Neural crest cell (in vitro differentiated cells): ENCODE measurements around the gene KRT9. TPM values are rescaled to one million over a fixed set of nuclear protein-coding genes. Genes with fewer than 3 reads are reported as not detected.

ENCODE experiments used
- DNase-seq: peaks from one replicate; pipeline ENCODE4 v3.0.0; 2021; ENCODE audit warnings: low read depth, mixed read lengths, low spot score
- H3K27ac Mint-ChIP-seq: one replicate; pipeline ENCODE4 v1.8.0; 2021; ENCODE audit warnings: mild to moderate bottlenecking, mixed read lengths; ENCODE audit not compliant: unreplicated experiment
- H3K27me3 Mint-ChIP-seq: 2 replicates; pipeline ENCODE4 v1.8.0; 2021; ENCODE audit warnings: low read depth, mild to moderate bottlenecking, mixed read lengths
- H3K36me3 Mint-ChIP-seq: 2 replicates; pipeline ENCODE4 v1.8.0; 2021; ENCODE audit warnings: low read depth, mild to moderate bottlenecking, mixed read lengths
- H3K4me1 Mint-ChIP-seq: 2 replicates; pipeline ENCODE4 v1.8.0; 2021; ENCODE audit warnings: mixed read lengths
- H3K4me3 Mint-ChIP-seq: one replicate; pipeline ENCODE4 v1.8.0; 2021; ENCODE audit warnings: mild to moderate bottlenecking, mixed read lengths
- H3K9me3 Mint-ChIP-seq: 2 replicates; pipeline ENCODE4 v1.8.0; 2021; ENCODE audit warnings: mixed read lengths
- total RNA-seq: library from RNA; stranded (reverse); gene quantifications from 2 replicates; pipeline ENCODE4 v1.2.1, GENCODE V29; 2021
- TF ChIP-seq, protein P1 (sequence below): fragments of 200-600 bp; sonication (generic); conservative IDR thresholded peaks from 2 replicates; pipeline ENCODE4 v1.5.0; 2021; ENCODE audit warnings: antibody characterized with exemption, mild to moderate bottlenecking

Gene KRT9
- total RNA-seq, 1 donor from 2014 or later: not detected

DNA sequence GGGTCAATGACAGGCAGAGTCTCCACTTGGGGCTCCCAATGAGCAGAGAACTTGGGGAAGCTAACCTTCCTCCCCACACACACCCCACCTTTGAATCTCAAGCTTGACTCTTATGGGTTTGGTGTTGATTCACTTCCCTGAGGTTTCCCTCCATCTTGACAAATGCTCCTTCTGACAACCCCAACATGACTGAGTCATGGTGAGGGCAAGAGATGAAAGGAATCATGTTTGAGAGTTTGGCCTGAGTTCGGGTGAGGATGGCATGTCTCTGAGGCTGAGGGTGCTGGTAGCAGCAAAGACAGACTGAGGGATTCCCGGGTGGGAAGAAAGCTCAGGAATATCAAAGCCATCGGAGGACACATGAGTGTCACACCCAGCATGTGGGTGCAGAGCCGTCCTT lies 18.7 kb downstream of the KRT9 start:
- H3K4me3 Mint-ChIP-seq: no peak overlapping the region
- no peaks in the 10 kb centered on the region for H3K36me3 Mint-ChIP-seq
- H3K4me1 Mint-ChIP-seq: peaks cover 17% of the 10 kb centered on the region
- no peak for DNase-seq
- H3K27me3 Mint-ChIP-seq: peaks cover 9% of the 10 kb centered on the region
- no peaks in the 10 kb centered on the region for H3K9me3 Mint-ChIP-seq
- TF ChIP-seq, protein P1, sequence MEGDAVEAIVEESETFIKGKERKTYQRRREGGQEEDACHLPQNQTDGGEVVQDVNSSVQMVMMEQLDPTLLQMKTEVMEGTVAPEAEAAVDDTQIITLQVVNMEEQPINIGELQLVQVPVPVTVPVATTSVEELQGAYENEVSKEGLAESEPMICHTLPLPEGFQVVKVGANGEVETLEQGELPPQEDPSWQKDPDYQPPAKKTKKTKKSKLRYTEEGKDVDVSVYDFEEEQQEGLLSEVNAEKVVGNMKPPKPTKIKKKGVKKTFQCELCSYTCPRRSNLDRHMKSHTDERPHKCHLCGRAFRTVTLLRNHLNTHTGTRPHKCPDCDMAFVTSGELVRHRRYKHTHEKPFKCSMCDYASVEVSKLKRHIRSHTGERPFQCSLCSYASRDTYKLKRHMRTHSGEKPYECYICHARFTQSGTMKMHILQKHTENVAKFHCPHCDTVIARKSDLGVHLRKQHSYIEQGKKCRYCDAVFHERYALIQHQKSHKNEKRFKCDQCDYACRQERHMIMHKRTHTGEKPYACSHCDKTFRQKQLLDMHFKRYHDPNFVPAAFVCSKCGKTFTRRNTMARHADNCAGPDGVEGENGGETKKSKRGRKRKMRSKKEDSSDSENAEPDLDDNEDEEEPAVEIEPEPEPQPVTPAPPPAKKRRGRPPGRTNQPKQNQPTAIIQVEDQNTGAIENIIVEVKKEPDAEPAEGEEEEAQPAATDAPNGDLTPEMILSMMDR: no peak
- no peak overlapping the region for H3K27ac Mint-ChIP-seq

DNA sequence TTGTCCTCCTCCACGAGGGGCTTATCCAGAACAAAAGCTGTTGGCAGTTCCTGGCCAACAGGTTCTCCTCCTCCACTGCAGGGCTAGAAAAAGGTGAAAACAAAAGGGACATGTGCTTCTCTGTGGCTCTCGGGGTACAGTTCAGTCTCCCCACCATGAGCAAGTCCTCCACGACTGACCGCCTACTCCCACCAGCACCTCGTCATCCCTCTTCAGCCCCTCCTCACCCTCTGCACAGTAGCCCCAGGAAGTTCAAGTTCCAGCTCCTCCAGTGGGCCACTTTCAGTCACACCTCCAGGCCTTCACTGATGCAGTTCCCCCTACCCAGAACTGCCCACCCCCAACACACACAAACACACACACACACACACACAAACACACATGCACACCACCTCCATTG lies 19.4 kb downstream of the KRT9 start:
- H3K4me1 Mint-ChIP-seq: peaks cover 22% of the 10 kb centered on the region
- DNase-seq: no peak
- TF ChIP-seq, protein P1: no peak
- H3K4me3 Mint-ChIP-seq: no peak overlapping the region
- peaks cover 1% of the 10 kb centered on the region for H3K27me3 Mint-ChIP-seq
- no peaks in the 10 kb centered on the region for H3K9me3 Mint-ChIP-seq
- no peaks in the 10 kb centered on the region for H3K36me3 Mint-ChIP-seq
- no peak overlapping the region for H3K27ac Mint-ChIP-seq

DNA sequence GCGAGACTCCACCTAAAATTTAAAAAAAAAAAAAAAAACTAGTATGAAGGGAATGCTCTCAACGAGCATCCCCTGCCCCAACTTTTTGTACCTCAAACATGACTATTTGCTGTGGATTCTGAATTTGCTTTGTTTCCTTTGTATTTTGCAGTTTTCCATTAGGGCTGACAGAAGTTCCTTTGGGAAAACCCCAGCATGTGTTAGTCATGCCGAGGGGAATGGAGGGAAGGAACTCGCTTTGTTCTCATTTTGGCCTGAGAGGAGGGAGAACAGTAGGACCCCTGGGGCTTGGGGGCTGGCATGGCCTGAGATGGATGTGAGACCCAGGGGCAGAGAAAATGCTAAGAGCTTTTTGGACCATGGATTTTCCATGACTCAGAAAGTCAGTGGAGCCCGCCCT lies 20.5 kb downstream of the KRT9 start:
- Mint-ChIP-seq H3K27ac (no peak overlapping the region), H3K4me3 (no peak overlapping the region), H3K4me1 (peaks cover 28% of the 10 kb centered on the region), H3K27me3 (no peaks in the 10 kb centered on the region), H3K9me3 (peaks cover 3% of the 10 kb centered on the region), H3K36me3 (no peaks in the 10 kb centered on the region)
- no peak for DNase-seq
- TF ChIP-seq, protein P1: no peak

DNA sequence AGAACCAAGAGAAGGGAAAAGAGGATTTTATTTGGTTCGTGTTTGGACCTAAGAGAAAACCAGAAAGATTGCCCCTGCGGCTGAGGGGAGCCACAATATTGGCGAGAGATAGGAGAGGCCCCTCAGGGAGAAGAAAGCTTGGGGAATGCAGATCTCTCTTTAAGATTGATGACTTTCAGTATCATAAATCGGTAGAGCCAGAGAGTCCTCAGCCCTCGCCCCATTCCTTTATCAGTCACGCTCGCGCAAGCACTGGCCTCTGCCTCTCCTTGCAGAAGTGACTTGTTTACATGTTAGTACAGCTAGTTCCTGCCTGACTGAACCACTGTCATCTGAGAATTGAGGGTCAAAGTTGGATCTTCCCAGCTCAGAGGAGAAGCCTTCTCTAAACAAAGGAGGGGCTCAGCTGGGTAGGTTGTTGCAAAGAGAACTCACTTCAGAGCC lies 22.2 kb downstream of the KRT9 start:
- Mint-ChIP-seq H3K4me3 (no peak overlapping the region), H3K27me3 (no peaks in the 10 kb centered on the region), H3K9me3 (peaks cover 3% of the 10 kb centered on the region)

DNA sequence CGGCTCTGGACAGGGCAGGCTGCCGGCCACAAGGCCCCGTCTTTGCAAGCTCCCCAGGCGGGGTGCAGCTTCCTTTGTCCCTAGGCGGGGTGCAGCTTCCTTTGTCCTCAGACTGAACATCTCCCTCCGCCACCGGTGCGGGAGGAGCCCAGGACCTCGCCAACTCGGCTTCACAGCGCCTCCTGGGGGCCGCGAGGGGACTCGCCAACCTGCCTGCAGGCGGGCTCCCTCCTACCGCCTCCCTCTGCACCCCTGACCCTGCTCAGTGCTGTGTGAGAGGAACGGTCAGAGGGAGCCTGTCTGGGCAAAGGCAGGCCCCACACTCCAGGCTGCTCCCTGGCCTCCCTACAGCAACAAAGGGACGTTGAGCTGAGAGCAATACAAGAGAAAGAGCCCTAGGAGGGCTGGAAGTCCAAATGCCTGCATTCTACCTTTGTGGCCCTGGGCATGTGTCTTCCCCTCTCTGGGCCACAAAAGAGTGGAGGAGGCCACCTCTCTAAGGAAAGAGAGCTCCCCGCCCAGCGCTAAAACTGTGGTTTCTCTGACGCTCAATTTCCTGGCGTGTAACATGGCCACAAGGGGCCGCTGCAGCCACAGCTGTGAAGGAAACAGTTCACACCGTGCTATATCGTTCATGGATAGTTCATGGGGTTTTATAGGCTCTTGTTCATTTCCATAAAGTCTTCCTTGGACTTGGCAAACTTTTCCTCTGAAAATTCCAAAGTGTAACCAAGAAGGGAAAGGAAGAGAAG lies 22.8 kb downstream of the KRT9 start:
- peaks cover 3% of the 10 kb centered on the region for H3K9me3 Mint-ChIP-seq
- H3K4me1 Mint-ChIP-seq: peaks cover 36% of the 10 kb centered on the region
- peak overlapping the region; percentile 86 for H3K27ac Mint-ChIP-seq
- H3K4me3 Mint-ChIP-seq: peak overlapping the region; percentile 14
- DNase-seq: peak; percentile 90
- TF ChIP-seq, protein P1: peak; percentile 98
- H3K36me3 Mint-ChIP-seq: no peaks in the 10 kb centered on the region
- H3K27me3 Mint-ChIP-seq: no peaks in the 10 kb centered on the region

More for the DNA sequence above, 22.2 kb downstream of the KRT9 start:
- Mint-ChIP-seq H3K27ac (no peak overlapping the region), H3K36me3 (no peaks in the 10 kb centered on the region), H3K4me1 (peaks cover 31% of the 10 kb centered on the region)
- no peak for DNase-seq
- TF ChIP-seq, protein P1: no peak
